ENCODE data around the gene PDE11A.

DNA sequence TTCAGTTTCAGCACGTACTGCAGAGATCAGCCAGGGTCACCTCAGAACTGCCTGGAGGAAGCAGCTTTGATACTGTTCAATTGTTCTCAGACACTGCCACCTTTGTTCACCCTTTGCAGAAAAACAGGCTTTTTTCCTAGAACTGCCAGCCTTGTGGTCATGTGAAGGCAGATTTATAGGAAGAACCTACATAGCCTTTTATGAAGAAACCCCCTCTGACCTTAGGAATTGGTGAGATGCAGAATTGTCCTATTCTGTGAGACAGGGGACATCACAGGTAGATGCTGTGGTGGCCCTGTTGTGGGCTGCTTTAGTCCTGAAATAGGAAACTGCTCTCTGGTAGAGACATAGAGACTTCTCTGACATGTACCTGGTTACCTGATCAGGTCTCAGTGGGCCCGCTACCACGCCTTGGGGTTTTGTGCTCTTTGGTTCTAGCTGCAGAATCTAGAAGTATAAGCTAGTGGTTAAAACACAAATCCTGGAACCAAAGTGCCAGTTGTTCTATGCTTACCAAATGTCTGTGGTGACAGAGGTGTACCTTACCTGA lies 473.4 kb downstream of the PDE11A start:
- TF ChIP-seq POLR2A (IDR thresholded peaks at IDR 0.05; ENCODE audit: low read length) (no peak), GATA1 (IDR thresholded peaks at IDR 0.05; ENCODE audit: low read depth, low read length) (no peak)
